ENCODE results near the gene SYPL2.

The SYPL2 gene

GRCh38 chr1:109527098-109527811 lies 60.9 kb downstream of the SYPL2 start:
- H3K9me3 ChIP-seq (ENCODE audit: control insufficient read depth in 2 of 2, low read length in 2 of 2) = no peaks in the 10 kb centered on the region
- H3K27me3 ChIP-seq (ENCODE audit: control insufficient read depth in 2 of 2, insufficient read depth in 2 of 2, low read length in 2 of 2) = no peaks in the 10 kb centered on the region
- no peak overlapping the region for H3K9ac ChIP-seq (ENCODE audit: low read depth in 1 of 2, low read length in 2 of 2)
- no peak overlapping the region for H3K4me3 ChIP-seq (ENCODE audit: low read length in 2 of 2)
- H3K27ac ChIP-seq (ENCODE audit: low read depth in 2 of 2, low read length in 2 of 2) = no peak overlapping the region
- H3K36me3 ChIP-seq (ENCODE audit: control insufficient read depth in 2 of 2, insufficient read depth in 2 of 2, low read length in 2 of 2) = no peaks in the 10 kb centered on the region
- H3K4me1 ChIP-seq (ENCODE audit: control insufficient read depth in 2 of 2, insufficient read depth in 2 of 2, low read length in 2 of 2) = peaks cover 3 to 11% of the 10 kb centered on the region in 2 donors

- H3K4me1 ChIP-seq (ENCODE audit: control insufficient read depth in 2 of 2, insufficient read depth in 2 of 2, low read length in 2 of 2) = peaks cover 8 to 17% of the 10 kb centered on the region in 2 donors
- H3K9me3 ChIP-seq (ENCODE audit: control insufficient read depth in 2 of 2, low read length in 2 of 2) = no peaks in the 10 kb centered on the region
- H3K27me3 ChIP-seq (ENCODE audit: control insufficient read depth in 2 of 2, insufficient read depth in 2 of 2, low read length in 2 of 2) = no peaks in the 10 kb centered on the region
- H3K36me3 ChIP-seq (ENCODE audit: control insufficient read depth in 2 of 2, insufficient read depth in 2 of 2, low read length in 2 of 2) = no peaks in the 10 kb centered on the region
- no peak overlapping the region for H3K27ac ChIP-seq (ENCODE audit: low read depth in 2 of 2, low read length in 2 of 2)
- H3K9ac ChIP-seq (ENCODE audit: low read depth in 1 of 2, low read length in 2 of 2) = no peak overlapping the region
- H3K4me3 ChIP-seq (ENCODE audit: low read length in 2 of 2) = no peak overlapping the region
Observed at GRCh38 chr1:109527846-109528695, 61.7 kb downstream of the SYPL2 start.

GRCh38 chr1:109528712-109529111 lies 62.4 kb downstream of the SYPL2 start:
- Histone ChIP-seq H3K9ac (ENCODE audit: low read depth in 1 of 2, low read length in 2 of 2) (no peak overlapping the region), H3K36me3 (ENCODE audit: control insufficient read depth in 2 of 2, insufficient read depth in 2 of 2, low read length in 2 of 2) (no peaks in the 10 kb centered on the region), H3K27ac (ENCODE audit: low read depth in 2 of 2, low read length in 2 of 2) (no peak overlapping the region), H3K4me3 (ENCODE audit: low read length in 2 of 2) (no peak overlapping the region), H3K4me1 (ENCODE audit: control insufficient read depth in 2 of 2, insufficient read depth in 2 of 2, low read length in 2 of 2) (peaks cover 8 to 17% of the 10 kb centered on the region in 2 donors), H3K9me3 (ENCODE audit: control insufficient read depth in 2 of 2, low read length in 2 of 2) (no peaks in the 10 kb centered on the region), H3K27me3 (ENCODE audit: control insufficient read depth in 2 of 2, insufficient read depth in 2 of 2, low read length in 2 of 2) (no peaks in the 10 kb centered on the region)

- H3K27ac ChIP-seq (ENCODE audit: low read depth in 2 of 2, low read length in 2 of 2) = peak overlapping the region; percentile 13 to 43
- H3K4me1 ChIP-seq (ENCODE audit: control insufficient read depth in 2 of 2, insufficient read depth in 2 of 2, low read length in 2 of 2) = peaks cover 8 to 17% of the 10 kb centered on the region in 2 donors
- H3K9ac ChIP-seq (ENCODE audit: low read depth in 1 of 2, low read length in 2 of 2) = no peak overlapping the region
- H3K27me3 ChIP-seq (ENCODE audit: control insufficient read depth in 2 of 2, insufficient read depth in 2 of 2, low read length in 2 of 2) = no peaks in the 10 kb centered on the region
- H3K4me3 ChIP-seq (ENCODE audit: low read length in 2 of 2) = no peak overlapping the region
- H3K9me3 ChIP-seq (ENCODE audit: control insufficient read depth in 2 of 2, low read length in 2 of 2) = no peaks in the 10 kb centered on the region
- no peaks in the 10 kb centered on the region for H3K36me3 ChIP-seq (ENCODE audit: control insufficient read depth in 2 of 2, insufficient read depth in 2 of 2, low read length in 2 of 2)
Observed at GRCh38 chr1:109529881-109530456, 63.6 kb downstream of the SYPL2 start.

- Histone ChIP-seq H3K9ac (ENCODE audit: low read depth in 1 of 2, low read length in 2 of 2) (no peak overlapping the region), H3K27ac (ENCODE audit: low read depth in 2 of 2, low read length in 2 of 2) (peak overlapping the region in 1 of 2 donors; percentile 43)
Observed at GRCh38 chr1:109530457-109531087, 64.2 kb downstream of the SYPL2 start.

GRCh38 chr1:109531380-109531779 lies 65.0 kb downstream of the SYPL2 start:
- peaks cover 8 to 17% of the 10 kb centered on the region in 2 donors for H3K4me1 ChIP-seq (ENCODE audit: control insufficient read depth in 2 of 2, insufficient read depth in 2 of 2, low read length in 2 of 2)
- no peaks in the 10 kb centered on the region for H3K27me3 ChIP-seq (ENCODE audit: control insufficient read depth in 2 of 2, insufficient read depth in 2 of 2, low read length in 2 of 2)
- no peak overlapping the region for H3K4me3 ChIP-seq (ENCODE audit: low read length in 2 of 2)
- H3K27ac ChIP-seq (ENCODE audit: low read depth in 2 of 2, low read length in 2 of 2) = no peak overlapping the region
- peak overlapping the region in 1 of 2 donors; percentile 4 for H3K9ac ChIP-seq (ENCODE audit: low read depth in 1 of 2, low read length in 2 of 2)
- H3K36me3 ChIP-seq (ENCODE audit: control insufficient read depth in 2 of 2, insufficient read depth in 2 of 2, low read length in 2 of 2) = no peaks in the 10 kb centered on the region
- H3K9me3 ChIP-seq (ENCODE audit: control insufficient read depth in 2 of 2, low read length in 2 of 2) = no peaks in the 10 kb centered on the region

More at GRCh38 chr1:109530457-109531087, 64.2 kb downstream of the SYPL2 start:
- Histone ChIP-seq H3K9me3 (ENCODE audit: control insufficient read depth in 2 of 2, low read length in 2 of 2) (no peaks in the 10 kb centered on the region), H3K4me1 (ENCODE audit: control insufficient read depth in 2 of 2, insufficient read depth in 2 of 2, low read length in 2 of 2) (peaks cover 8 to 17% of the 10 kb centered on the region in 2 donors), H3K36me3 (ENCODE audit: control insufficient read depth in 2 of 2, insufficient read depth in 2 of 2, low read length in 2 of 2) (no peaks in the 10 kb centered on the region), H3K27me3 (ENCODE audit: control insufficient read depth in 2 of 2, insufficient read depth in 2 of 2, low read length in 2 of 2) (no peaks in the 10 kb centered on the region), H3K4me3 (ENCODE audit: low read length in 2 of 2) (no peak overlapping the region)
